Chondrocyte (in vitro differentiated cells): Measurements from ENCODE around the gene SHMT2. TPM values are rescaled to one million over a fixed set of nuclear protein-coding genes. Genes with fewer than 3 reads are reported as not detected.
"Not testable (repeated sequence)": the region's sequence is repeated elsewhere in the genome, so short reads cannot be mapped to it uniquely, and the experiment has no call there.

Source experiments
- DNase-seq: peaks from one replicate; pipeline ENCODE4 v3.0.0; 2021; ENCODE audit warnings: mixed read lengths, low spot score
- H3K27ac Mint-ChIP-seq: one replicate; pipeline ENCODE4 v1.8.0; 2021; ENCODE audit warnings: mild to moderate bottlenecking, moderate library complexity, mixed read lengths; ENCODE audit not compliant: unreplicated experiment
- H3K27me3 Mint-ChIP-seq: 2 replicates; pipeline ENCODE4 v1.8.0; 2021; ENCODE audit warnings: low read depth, mixed read lengths
- H3K36me3 Mint-ChIP-seq: 2 replicates; pipeline ENCODE4 v1.8.0; 2021; ENCODE audit warnings: low read depth, mixed read lengths
- H3K4me1 Mint-ChIP-seq: 2 replicates; pipeline ENCODE4 v1.8.0; 2021; ENCODE audit warnings: low read depth, mild to moderate bottlenecking, mixed read lengths
- H3K4me3 Mint-ChIP-seq: one replicate; pipeline ENCODE4 v1.8.0; 2021; ENCODE audit warnings: mild to moderate bottlenecking, moderate library complexity, mixed read lengths; ENCODE audit not compliant: unreplicated experiment
- H3K9me3 Mint-ChIP-seq: 2 replicates; pipeline ENCODE4 v1.8.0; 2021; ENCODE audit warnings: low read depth, mixed read lengths
- total RNA-seq: library from RNA; stranded (reverse); gene quantifications from 3 replicates; pipeline ENCODE4 v1.2.1, GENCODE V29; 2021
- TF ChIP-seq, protein P1 (sequence below): fragments of 200-600 bp; sonication (generic); IDR thresholded peaks from 2 replicates; pipeline ENCODE4 v1.5.0; 2021; ENCODE audit warnings: antibody characterized with exemption, mild to moderate bottlenecking, moderate library complexity

Gene SHMT2
- total RNA-seq, 1 donor from 2014 or later: 291 TPM

DNA sequence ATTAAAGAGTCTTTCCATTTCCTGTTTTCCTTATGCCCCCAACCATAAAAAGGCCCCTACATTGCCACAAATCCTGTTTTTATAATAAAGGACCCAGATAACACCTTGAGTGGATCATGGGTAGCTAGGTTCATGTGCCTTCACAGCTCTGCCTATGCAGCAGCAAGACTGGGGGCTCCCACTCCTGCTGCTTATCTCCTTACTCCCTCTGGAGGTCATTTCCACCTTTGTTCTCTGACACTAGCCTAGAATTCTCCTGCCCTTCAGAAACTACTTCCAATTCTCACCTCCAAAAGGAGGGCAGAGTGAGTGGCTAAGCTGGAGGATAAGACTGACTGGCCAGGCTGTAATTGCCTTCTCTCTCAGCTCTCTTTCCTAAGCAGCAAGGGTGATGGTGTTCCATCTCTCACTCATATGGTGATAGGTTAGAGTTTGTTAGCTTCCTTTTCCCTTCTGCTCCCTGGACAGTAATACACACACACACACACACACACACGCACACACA lies 41.5 kb downstream of the SHMT2 start:
- Mint-ChIP-seq H3K36me3 (peaks cover 20% of the 10 kb centered on the region), H3K9me3 (no peaks in the 10 kb centered on the region), H3K27me3 (no peaks in the 10 kb centered on the region), H3K27ac (no peak overlapping the region), H3K4me3 (no peak overlapping the region), H3K4me1 (peaks cover 16% of the 10 kb centered on the region)
- DNase-seq: no peak
- TF ChIP-seq, protein P1, sequence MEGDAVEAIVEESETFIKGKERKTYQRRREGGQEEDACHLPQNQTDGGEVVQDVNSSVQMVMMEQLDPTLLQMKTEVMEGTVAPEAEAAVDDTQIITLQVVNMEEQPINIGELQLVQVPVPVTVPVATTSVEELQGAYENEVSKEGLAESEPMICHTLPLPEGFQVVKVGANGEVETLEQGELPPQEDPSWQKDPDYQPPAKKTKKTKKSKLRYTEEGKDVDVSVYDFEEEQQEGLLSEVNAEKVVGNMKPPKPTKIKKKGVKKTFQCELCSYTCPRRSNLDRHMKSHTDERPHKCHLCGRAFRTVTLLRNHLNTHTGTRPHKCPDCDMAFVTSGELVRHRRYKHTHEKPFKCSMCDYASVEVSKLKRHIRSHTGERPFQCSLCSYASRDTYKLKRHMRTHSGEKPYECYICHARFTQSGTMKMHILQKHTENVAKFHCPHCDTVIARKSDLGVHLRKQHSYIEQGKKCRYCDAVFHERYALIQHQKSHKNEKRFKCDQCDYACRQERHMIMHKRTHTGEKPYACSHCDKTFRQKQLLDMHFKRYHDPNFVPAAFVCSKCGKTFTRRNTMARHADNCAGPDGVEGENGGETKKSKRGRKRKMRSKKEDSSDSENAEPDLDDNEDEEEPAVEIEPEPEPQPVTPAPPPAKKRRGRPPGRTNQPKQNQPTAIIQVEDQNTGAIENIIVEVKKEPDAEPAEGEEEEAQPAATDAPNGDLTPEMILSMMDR: no peak

DNA sequence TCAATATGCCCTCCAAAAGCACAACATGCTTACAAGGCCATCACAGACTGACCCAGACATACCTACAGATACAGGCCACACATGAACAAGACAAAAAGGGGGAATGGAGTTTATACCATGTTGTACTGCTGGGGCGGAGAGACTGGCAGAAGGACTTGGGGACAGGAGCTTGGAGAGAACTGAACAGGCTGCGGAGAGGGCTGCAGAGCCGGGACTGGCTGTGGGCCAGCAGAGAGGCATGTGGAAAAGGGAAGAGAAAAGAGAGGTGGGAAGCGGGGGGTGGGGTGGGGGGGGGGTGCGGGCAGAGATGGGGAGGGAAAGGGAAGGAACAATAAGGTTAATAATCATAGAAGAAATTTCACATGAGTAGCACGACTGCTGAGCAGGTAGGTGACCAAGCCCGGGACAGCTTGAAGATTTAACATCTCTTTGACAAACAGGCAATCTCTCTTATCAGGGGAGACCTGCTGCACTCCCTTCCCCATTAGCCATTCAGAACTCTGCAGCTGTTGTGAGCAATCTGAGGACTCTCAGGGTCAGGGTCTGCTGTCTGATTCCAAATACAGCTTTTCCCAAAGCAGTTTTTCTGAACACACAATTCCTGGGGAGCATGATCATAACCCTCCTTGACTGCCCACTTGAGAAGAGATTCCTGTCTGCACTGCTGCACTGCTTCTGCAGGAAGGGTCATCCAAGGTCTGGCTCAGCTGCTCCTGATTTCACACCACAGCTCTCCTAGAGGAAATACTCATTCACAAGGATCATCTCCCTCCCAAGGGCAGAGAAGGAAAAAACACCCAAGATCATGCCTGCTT lies 43.0 kb downstream of the SHMT2 start:
- Mint-ChIP-seq H3K4me3 (no peak overlapping the region), H3K4me1 (peaks cover 16% of the 10 kb centered on the region), H3K27ac (peak overlapping the region; percentile 36), H3K27me3 (no peaks in the 10 kb centered on the region), H3K9me3 (no peaks in the 10 kb centered on the region), H3K36me3 (peaks cover 16% of the 10 kb centered on the region)
- TF ChIP-seq, protein P1: no peak
- DNase-seq: no peak

DNA sequence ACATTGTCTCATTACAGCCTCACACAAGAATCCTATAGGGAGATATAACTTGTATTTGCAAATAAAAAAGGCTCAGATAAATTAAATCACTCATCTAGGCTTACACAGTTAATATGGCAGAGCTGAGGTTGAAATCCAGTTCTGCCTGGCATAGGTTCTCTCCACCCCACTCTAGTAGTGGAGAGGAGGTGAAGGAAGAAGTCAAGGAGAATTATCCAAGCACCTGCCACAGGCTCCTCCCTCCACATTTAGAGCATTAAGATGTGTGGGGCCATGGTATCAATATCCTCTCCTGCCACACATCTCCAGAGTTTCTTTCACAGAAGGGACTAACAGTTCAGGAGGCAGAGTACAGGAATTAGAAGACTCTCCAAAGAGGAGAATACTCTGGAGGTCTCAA lies 44.0 kb downstream of the SHMT2 start:
- peaks cover 19% of the 10 kb centered on the region for H3K36me3 Mint-ChIP-seq
- no peak overlapping the region for H3K4me3 Mint-ChIP-seq
- no peaks in the 10 kb centered on the region for H3K9me3 Mint-ChIP-seq
- H3K27ac Mint-ChIP-seq: no peak overlapping the region
- DNase-seq: no peak
- TF ChIP-seq, protein P1: no peak
- H3K4me1 Mint-ChIP-seq: peaks cover 16% of the 10 kb centered on the region
- H3K27me3 Mint-ChIP-seq: no peaks in the 10 kb centered on the region

DNA sequence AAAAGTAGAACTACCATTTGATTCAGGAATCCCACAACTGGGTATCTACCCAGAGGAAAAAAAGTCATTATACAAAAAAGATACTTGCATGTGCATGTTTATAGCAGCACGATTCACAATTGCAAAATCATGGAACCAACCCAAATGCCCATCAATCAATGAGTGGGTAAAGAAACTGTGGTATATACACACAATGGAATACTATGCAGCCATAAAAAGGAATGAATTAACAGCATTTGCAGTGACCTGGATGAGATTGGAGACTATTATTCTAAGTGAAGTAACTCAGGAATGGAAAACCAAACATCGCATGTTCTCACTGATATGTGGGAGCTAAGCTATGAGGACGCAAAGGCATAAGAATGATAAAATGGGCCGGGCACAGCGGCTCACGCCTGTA lies 46.7 kb downstream of the SHMT2 start:
- H3K4me1 Mint-ChIP-seq: peaks cover 33% of the 10 kb centered on the region
- not testable (repeated sequence) for H3K27ac Mint-ChIP-seq
- H3K36me3 Mint-ChIP-seq: peaks cover 15% of the 10 kb centered on the region

GRCh38 chr12:57276935-57277563 lies 47.5 kb downstream of the SHMT2 start:
- Mint-ChIP-seq H3K27ac (peak overlapping the region; percentile 27), H3K4me1 (peaks cover 34% of the 10 kb centered on the region), H3K36me3 (peaks cover 17% of the 10 kb centered on the region), H3K4me3 (no peak overlapping the region), H3K9me3 (no peaks in the 10 kb centered on the region), H3K27me3 (no peaks in the 10 kb centered on the region)
- TF ChIP-seq, protein P1: peak; percentile 76
- DNase-seq: no peak

More for the DNA sequence above, 46.7 kb downstream of the SHMT2 start:
- not testable (repeated sequence) for H3K4me3 Mint-ChIP-seq, H3K9me3 Mint-ChIP-seq, DNase-seq, H3K27me3 Mint-ChIP-seq
